ENCODE data around the gene SLF2. TPM values are rescaled to one million over a fixed set of nuclear protein-coding genes. Genes with fewer than 3 reads are reported as not detected.
A peak's percentile ranks its signal among the peaks of the same experiment; 100 is the strongest.

The SLF2 gene
- polyA plus RNA-seq, 6 donors from 2014 or later: 5.8 to 17.0 (median 10.7) TPM

DNA sequence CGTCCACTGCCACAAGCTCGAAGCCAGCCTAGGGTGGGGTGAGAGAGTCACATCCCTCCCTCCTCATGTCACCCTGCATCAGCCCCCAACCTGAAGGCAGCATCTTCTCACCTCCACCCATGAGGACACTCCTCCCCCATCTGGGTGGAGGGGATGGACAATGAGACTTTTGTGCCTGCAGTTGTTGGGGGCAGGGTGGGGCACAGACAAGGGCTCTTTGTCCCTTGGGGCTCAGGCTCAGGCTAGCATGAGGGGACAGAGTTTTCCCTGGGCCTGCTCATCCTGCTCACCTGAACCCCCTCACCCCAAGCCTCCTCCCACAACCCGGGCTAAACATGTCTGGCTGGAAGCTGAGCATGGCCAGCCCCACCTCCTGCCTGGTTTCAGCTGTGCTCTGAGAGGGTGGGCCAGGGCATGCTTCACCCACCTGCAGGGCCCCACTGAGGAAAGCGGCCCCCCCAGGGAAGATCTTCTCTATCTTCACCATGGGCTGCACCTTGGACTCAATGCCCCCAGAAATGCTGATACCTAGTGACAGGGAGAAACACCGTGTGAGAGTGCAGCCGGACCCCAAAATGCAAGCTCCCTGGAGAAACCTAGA is 96.2 kb downstream of the SLF2 start:
- Mint-ChIP-seq H3K4me3 (no peak overlapping the region), H3K36me3 (no peaks in the 10 kb centered on the region), H3K9me3 (no peaks in the 10 kb centered on the region), H3K4me1 (peaks cover 11 to 12% (median 12%) of the 10 kb centered on the region in 3 donors), H3K27me3 (peaks cover 0 to 7% (median 6%) of the 10 kb centered on the region in 3 donors), H3K27ac (peak overlapping the region in 1 of 6 donors; percentile 38)
- DNase-seq: no peak
- no peak for ATAC-seq (ENCODE audit: low read depth in 2 of 2)

- DNase-seq (no peak), ATAC-seq (ENCODE audit: low read depth in 2 of 2) (no peak)
- Mint-ChIP-seq H3K4me3 (no peak overlapping the region), H3K4me1 (peaks cover 11 to 19% (median 17%) of the 10 kb centered on the region in 3 donors), H3K27me3 (peaks cover 5 to 20% (median 14%) of the 10 kb centered on the region in 3 donors), H3K36me3 (no peaks in the 10 kb centered on the region), H3K9me3 (no peaks in the 10 kb centered on the region), H3K27ac (peak overlapping the region in 1 of 6 donors; percentile 30)
Measured at GRCh38 chr10:101010329-101010728, 97.6 kb downstream of the SLF2 start.

- peaks cover 11 to 23% (median 17%) of the 10 kb centered on the region in 3 donors for H3K4me1 Mint-ChIP-seq
- no peak overlapping the region for H3K27ac Mint-ChIP-seq
- no peaks in the 10 kb centered on the region for H3K9me3 Mint-ChIP-seq
- H3K4me3 Mint-ChIP-seq: no peak overlapping the region
- no peaks in the 10 kb centered on the region for H3K36me3 Mint-ChIP-seq
- H3K27me3 Mint-ChIP-seq: peaks cover 19 to 35% (median 21%) of the 10 kb centered on the region in 3 donors
- DNase-seq (no peak), ATAC-seq (ENCODE audit: low read depth in 2 of 2) (no peak)
Measured at GRCh38 chr10:101011517-101012423, 99.0 kb downstream of the SLF2 start.

DNA sequence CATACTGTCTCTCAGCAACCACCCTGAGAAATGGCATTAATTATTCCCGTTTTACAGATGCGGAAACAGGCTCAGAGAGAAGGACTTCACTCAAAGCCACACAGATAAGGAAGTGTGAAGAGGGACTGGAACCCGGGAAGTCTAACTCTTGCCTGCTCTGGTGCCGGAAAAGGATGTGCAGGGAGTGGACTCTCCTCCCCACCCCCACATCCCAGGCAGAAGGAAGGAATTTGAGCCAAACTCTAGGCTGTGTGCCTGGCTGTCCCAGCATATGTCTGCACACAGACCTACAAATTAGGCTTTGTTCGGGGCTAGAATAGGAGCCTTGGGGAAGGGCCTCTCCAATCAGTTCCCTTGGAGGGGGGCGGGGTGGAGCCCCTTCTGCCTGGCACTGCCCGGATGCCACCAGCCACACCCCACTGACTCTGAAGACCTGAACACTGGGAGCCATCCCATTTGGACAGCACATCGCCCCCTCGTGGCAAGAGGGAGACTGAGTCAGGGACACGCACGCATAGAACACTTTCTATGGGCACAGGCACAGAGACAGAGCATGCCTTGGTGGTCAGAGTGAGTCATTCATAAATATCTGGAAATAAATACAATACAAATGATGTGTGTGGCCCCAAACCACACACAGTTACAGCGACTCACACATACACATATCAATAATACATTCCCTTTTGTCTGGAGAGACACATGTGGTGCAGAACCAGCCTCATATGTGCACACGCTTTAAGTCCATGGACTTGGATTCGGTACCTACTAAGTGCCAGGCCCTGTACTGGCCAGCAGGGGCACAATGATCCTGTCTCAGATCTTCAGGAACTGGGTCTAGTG is 100.0 kb downstream of the SLF2 start:
- Mint-ChIP-seq H3K4me3 (peak overlapping the region in 1 of 8 donors; percentile 21), H3K4me1 (peaks cover 11 to 25% (median 24%) of the 10 kb centered on the region in 3 donors), H3K27me3 (peaks cover 27 to 44% (median 28%) of the 10 kb centered on the region in 3 donors), H3K36me3 (no peaks in the 10 kb centered on the region), H3K27ac (peak overlapping the region in 3 of 6 donors; percentile 35 to 82 (median 73)), H3K9me3 (no peaks in the 10 kb centered on the region)
- peak; percentile 85 to 88 for ATAC-seq (ENCODE audit: low read depth in 2 of 2)
- DNase-seq: peak; percentile 59

DNA sequence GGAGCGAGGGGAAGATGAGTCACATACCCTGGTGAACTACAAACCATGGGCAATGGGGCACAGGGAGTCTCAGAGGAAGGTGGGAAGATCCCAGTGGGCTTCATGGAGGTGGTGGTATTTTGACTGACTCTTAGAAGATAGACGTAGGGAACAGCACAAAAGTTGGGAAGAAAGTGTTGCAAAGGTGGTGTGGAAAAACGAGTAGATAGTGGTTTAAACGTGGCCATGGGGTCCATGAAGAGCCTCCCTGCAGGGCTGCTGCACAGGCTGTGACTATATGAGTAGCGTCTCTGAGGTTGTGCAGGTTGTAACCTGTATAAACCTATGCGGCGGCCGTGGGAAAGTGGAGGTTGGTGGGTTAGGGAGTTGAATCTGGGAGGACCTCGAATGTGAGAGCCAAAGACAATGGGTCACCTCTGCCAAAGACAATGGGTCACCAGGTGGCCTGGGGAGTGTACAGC is 100.6 kb downstream of the SLF2 start:
- ATAC-seq (ENCODE audit: low read depth in 2 of 2): no peak
- Mint-ChIP-seq H3K27me3 (peaks cover 28 to 51% (median 32%) of the 10 kb centered on the region in 3 donors), H3K27ac (peak overlapping the region in 2 of 6 donors; percentile 22 to 82)

DNA sequence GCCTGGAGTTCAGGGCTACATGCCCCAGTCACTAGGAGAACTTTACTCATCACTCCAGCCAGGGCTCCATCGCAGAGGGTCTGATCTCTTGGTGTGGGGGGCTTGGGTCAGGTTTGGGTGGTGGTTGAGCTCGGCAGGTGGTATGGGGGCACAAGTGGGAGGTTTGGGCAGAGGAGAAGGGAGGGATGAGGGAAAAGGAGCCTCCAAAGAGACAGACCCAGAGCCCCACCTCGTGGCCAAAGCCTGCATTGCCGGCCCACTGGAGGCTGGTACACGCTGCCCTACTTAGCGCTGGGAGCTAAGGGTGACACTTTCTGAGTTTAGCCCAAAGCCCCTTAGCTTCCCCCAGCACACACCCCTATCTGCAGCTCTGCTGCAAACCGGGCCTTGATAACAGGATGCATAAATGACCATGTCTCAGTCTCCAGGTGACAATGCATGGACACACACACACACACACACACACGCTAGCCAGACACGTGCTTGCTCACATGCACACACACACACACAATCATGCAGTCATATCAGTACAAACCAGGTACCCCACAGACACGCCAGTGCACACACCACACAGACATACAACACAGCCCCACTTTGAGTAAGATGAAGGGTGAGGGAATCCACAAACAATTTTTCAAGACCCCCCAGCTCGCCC is 101.6 kb downstream of the SLF2 start:
- H3K27me3 Mint-ChIP-seq: peaks cover 29 to 57% (median 39%) of the 10 kb centered on the region in 3 donors
- peak overlapping the region in 2 of 6 donors; percentile 19 to 37 for H3K27ac Mint-ChIP-seq
- H3K4me1 Mint-ChIP-seq: peaks cover 23 to 32% (median 32%) of the 10 kb centered on the region in 3 donors
- no peaks in the 10 kb centered on the region for H3K36me3 Mint-ChIP-seq
- no peak overlapping the region for H3K4me3 Mint-ChIP-seq
- ATAC-seq (ENCODE audit: low read depth in 2 of 2): peak; percentile 17 to 32
- H3K9me3 Mint-ChIP-seq: no peaks in the 10 kb centered on the region
- DNase-seq: peak; percentile 71

More for the DNA sequence above, 100.6 kb downstream of the SLF2 start:
- Mint-ChIP-seq H3K36me3 (no peaks in the 10 kb centered on the region), H3K4me1 (peaks cover 18 to 29% (median 27%) of the 10 kb centered on the region in 3 donors), H3K4me3 (no peak overlapping the region), H3K9me3 (no peaks in the 10 kb centered on the region)
- DNase-seq: no peak

Other genes starting within 250 kb of the SLF2 start
- not detected for gene PAX2, start 167.4 kb upstream of the SLF2 start, polyA plus RNA-seq (ENCODE audit: low read depth in 6 of 6)
- not detected for gene SEMA4G, start 56.5 kb downstream of the SLF2 start, polyA plus RNA-seq (ENCODE audit: low read depth in 6 of 6)
- 100 to 1,000 TPM in 4 of 6 donors, 10 to 100 TPM in 2; 74.4 to 125 (median 113) TPM for gene MRPL43, start 74.5 kb downstream of the SLF2 start, polyA plus RNA-seq (ENCODE audit: low read depth in 6 of 6)
- gene TWNK, start 74.6 kb downstream of the SLF2 start, polyA plus RNA-seq (ENCODE audit: low read depth in 6 of 6): 10 to 100 TPM in 2 of 6 donors, 1 to 10 TPM in 3, not detected in 1; 5.5 to 13.3 (median 8.1) TPM
- 10 to 100 TPM in 5 of 6 donors, 1 to 10 TPM in 1; 2.2 to 21.5 (median 13.2) TPM for gene LZTS2, start 86.8 kb downstream of the SLF2 start, polyA plus RNA-seq (ENCODE audit: low read depth in 6 of 6)
- under 1 TPM in 2 of 6 donors, not detected in 4; 0.23 to 0.87 TPM for gene PDZD7, start 118.2 kb downstream of the SLF2 start, polyA plus RNA-seq (ENCODE audit: low read depth in 6 of 6)
- gene SFXN3, start 118.3 kb downstream of the SLF2 start, polyA plus RNA-seq (ENCODE audit: low read depth in 6 of 6): 1 to 10 TPM; 3.5 to 6.4 (median 4.8) TPM
- gene KAZALD1, start 149.0 kb downstream of the SLF2 start, polyA plus RNA-seq (ENCODE audit: low read depth in 6 of 6): not detected
- gene TLX1, start 218.3 kb downstream of the SLF2 start, polyA plus RNA-seq (ENCODE audit: low read depth in 6 of 6): not detected